Retina (tissue), 1 donor: ENCODE data around the gene ATF4.
"Not testable (repeated sequence)": the region's sequence is repeated elsewhere in the genome, so short reads cannot be mapped to it uniquely, and the experiment has no call there.

Experiments
- DNase-seq: peaks from one replicate; pipeline ENCODE4 v3.0.0-alpha.2; 2016

Gene ATF4

DNA sequence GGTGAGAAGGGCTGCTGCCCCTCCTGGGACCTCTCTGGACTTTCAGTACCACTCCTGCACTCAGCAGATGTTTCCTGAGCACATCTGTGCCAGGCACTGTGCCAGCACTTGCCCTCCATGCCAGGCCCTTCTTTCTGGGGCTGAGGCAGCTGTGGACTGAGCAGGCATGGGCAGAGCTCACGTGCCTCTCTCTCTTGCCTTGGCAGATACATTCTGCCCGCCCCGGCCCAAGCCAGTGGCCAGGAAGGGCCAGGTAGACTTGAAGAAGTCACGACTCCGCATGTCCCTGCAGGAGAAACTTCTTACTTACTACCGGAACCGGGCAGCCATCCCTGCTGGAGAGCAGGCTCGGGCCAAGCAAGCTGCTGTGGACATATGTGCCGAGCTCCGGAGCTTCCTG lies 8.3 kb upstream of the ATF4 start:
- DNase-seq = no peak

DNA sequence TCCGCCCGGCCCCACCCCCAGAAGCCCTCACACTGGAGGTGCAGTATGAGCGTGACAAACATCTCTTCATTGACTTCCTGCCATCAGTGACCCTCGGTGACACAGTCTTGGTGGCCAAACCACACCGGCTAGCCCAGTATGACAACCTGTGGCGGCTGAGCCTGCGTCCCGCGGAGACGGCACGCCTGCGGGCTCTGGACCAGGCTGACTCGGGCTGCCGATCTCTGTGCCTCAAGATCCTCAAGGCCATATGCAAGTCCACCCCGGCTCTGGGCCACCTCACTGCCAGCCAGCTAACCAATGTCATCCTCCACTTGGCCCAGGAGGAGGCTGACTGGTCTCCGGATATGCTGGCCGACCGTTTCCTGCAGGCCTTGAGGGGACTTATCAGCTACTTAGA lies 6.6 kb upstream of the ATF4 start:
- DNase-seq = no peak

DNA sequence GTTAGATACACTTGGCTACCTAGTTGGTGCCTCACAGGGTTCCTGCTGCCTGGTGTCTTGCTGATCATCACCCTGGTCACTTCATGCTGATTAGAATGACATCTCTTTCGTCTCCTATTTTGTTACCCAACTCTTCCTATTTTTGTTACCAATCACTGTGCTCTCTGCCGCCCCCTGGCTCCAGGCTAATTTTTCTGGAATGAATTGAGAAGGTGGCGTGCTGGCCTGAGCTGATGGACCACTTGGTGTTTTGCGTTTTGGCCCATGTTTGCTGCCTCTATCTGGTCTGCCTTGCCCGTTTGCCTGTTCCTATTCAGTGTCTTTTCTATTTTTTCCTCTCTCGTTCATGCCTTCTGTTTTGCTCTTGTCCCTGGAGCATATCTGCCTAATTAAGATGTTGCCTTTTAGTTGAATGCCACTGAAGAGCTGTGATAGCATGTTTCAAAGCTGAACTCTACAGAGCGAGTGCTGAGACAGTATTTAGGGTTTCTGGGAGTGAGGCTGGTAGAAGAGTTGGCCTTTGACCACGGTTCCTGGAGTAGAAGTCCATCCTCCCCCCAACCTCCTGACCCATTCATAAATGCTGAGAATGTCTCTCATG lies 5.9 kb upstream of the ATF4 start:
- DNase-seq = peak; percentile 53

DNA sequence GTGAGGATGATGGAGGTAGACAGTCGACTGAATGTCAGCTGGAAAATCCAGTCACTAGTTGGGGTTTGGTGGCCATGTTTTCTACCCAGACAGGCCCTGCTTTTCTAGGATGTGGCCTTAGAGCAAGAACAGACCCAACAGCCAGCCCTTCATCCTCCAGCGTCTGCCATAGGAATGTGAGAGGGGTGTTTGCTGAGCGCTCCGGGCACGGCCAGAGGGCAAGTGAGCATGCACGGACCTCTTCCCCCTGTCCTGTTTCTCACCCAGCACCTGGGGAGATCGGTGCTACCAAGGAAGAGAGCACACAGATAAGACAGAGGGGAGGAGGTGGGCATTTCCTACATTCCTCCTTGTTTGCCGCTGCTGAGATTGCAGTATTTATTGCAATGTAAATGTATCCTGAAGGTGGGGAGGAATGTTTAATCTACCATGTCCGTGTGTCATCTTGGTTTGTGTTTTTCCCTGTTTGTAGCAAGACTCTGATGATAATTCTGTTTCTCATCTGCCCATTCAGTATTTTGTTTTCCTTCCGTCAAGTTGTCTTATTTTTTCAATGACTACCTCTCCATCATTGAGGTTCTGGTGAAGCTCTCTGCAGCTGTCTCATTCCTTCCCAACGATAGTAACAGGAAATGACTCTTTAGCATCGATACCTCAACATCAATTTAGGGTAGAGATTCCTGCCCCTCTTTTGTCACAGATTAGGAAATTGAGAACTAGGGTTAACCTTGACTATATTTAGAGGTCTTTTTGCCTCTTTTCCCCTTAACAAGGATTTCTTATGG lies 4.9 kb upstream of the ATF4 start:
- DNase-seq = no peak

DNA sequence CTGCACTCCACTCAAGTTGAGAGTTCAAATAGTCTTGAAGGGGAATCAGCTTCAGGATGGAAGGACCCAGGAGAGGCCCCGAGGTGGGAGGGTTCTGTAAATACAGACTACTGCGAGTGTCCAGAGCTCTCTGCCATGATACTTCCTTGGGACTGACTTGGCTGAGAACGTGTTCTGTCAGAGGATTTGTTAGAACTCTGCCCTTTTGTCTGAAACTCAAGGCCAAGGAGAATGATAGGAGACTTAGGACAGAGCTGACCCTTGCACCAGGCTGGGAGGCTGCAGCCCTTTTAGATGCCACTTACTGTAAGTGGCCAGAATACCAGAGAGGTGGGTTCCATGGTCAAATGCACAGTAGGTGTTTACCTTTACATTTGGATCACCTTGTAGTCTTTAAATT lies 2.9 kb upstream of the ATF4 start:
- DNase-seq = no peak

DNA sequence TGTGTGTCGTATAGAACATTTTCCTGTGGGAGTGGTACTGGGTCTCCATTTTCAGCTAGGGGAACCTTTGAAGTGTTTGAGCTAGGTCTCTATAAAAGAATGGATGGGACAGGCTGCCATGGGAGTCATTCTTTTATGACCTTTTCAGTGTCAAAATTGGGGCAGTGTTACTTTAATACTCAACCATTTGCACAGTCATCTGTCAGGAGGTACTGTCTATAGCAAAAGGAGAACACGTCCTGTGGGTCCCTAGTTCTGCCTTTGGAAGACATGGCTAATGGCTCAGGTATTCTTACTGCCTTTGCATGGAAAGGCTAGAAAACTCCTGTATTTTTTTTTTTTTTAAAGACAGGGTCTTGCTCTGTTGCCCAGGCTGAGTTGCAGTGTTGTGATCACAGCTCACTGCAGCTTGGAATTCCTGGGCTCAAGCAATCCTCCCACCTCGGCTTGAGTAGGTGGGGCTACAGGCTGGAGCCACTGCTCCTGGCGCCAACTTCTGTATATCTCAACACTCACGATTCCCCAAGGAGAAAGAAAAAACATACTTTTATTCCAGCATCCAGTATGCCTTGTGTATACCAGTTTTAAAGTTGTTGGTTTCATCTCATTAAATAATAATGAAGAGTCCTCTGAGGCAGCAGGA lies 2.1 kb upstream of the ATF4 start:
- DNase-seq = no peak

DNA sequence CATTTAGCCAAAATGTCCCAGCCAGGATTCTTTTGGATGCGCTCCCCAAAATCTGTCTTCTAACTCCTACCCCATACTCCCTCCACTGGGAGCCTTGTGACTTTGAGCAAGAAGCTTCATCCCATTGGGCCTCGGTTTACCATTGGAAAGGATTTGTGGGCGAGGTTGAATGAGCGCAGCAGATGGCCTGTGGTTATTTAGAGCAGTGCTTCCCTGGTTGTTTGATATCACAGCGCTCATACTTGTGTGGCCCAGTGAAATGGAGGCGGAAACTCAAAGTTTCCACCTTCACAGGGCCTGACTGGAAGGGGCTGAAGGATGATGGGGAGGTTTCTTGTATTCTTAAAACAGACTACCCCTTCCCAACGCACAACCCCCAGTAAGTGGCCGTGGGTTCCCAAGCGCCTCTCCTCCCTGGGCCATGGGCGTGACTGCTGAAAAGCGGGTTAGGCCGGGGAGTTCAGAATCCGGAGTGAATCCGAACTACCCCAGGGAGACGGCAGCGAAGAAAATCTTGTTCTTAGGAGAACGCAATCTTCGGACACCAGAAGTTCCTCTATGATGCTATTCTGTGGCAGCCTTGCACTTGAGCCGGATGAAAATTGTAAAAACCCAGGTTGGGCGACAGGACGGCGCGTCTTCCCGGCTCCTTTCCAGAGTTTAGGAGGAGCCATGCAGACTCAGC lies 1.2 kb upstream of the ATF4 start:
- DNase-seq = no peak

DNA sequence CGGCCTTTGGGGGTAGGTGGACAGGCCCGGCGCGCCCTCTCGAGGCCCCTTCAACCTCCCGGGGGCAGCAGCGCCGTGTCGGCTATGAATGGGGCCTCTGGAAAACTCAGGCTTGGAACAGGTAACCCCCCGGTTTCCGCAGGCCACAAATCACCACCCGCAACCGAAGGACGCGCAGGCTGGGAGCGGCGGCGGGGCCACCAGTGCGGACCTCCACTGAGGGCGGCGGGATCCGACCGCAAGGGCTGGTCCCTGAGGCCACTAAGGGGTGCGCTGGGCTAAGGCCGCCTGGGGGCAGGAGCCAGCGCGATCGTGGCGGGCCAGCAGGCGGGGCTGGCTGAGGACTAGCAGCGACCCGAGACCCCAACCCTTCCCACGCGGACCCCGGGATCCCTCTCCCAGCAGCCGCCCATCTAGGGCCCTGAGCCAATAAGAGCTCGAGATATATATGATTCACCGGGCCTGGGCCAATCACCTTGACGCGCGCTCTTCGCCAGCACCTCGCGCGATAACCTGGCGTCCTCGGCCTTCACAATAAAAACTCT lies 609 bp upstream of the ATF4 start:
- peak; percentile 99 for DNase-seq

DNA sequence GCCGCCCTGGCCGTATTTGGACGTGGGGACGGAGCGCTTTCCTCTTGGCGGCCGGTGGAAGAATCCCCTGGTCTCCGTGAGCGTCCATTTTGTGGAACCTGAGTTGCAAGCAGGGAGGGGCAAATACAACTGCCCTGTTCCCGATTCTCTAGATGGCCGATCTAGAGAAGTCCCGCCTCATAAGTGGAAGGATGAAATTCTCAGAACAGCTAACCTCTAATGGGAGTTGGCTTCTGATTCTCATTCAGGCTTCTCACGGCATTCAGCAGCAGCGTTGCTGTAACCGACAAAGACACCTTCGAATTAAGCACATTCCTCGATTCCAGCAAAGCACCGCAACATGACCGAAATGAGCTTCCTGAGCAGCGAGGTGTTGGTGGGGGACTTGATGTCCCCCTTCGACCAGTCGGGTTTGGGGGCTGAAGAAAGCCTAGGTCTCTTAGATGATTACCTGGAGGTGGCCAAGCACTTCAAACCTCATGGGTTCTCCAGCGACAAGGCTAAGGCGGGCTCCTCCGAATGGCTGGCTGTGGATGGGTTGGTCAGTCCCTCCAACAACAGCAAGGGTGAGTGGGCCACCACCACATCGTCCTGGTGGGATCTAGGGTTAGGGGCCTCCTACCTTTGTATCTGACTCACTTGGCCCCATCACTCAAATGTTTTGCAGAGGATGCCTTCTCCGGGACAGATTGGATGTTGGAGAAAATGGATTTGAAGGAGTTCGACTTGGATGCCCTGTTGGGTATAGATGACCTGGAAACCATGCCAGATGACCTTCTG lies 934 bp downstream of the ATF4 start:
- DNase-seq = peak; percentile 3

DNA sequence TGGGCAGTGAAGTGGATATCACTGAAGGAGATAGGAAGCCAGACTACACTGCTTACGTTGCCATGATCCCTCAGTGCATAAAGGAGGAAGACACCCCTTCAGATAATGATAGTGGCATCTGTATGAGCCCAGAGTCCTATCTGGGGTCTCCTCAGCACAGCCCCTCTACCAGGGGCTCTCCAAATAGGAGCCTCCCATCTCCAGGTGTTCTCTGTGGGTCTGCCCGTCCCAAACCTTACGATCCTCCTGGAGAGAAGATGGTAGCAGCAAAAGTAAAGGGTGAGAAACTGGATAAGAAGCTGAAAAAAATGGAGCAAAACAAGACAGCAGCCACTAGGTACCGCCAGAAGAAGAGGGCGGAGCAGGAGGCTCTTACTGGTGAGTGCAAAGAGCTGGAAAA lies 1.7 kb downstream of the ATF4 start:
- not testable (repeated sequence) for DNase-seq

DNA sequence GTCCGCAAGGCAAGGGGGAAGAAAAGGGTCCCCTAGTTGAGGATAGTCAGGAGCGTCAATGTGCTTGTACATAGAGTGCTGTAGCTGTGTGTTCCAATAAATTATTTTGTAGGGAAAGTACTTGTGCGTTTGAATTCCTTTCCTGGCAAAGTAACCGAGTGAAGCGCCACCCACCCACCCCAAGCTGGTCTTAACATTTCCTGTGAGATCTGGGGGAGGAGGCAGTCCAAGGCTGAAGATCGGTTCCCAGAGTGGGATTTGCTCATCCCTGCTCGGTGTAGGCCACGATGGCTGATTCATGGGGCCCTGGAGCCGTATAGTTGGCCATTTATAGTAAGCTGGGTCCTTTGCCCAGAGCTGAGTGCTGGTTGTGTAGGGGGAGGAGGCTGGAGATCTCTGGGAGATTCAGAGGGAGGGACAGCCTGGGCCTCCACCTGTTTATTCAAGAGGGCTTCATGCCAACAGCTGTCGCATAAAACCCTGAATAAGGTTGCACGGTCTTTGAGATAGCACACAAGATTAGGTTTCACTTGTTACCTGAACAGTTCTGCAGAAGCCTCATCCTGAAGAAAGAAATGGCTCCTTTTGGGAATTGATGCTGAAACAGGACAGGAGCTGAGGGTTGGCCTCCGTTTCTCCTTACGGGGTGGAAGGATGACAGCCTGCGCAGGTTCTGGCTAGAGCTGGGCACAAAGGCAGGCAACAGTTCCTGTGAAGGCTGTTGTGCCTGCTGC lies 2.4 kb downstream of the ATF4 start:
- peak; percentile 31 for DNase-seq

DNA sequence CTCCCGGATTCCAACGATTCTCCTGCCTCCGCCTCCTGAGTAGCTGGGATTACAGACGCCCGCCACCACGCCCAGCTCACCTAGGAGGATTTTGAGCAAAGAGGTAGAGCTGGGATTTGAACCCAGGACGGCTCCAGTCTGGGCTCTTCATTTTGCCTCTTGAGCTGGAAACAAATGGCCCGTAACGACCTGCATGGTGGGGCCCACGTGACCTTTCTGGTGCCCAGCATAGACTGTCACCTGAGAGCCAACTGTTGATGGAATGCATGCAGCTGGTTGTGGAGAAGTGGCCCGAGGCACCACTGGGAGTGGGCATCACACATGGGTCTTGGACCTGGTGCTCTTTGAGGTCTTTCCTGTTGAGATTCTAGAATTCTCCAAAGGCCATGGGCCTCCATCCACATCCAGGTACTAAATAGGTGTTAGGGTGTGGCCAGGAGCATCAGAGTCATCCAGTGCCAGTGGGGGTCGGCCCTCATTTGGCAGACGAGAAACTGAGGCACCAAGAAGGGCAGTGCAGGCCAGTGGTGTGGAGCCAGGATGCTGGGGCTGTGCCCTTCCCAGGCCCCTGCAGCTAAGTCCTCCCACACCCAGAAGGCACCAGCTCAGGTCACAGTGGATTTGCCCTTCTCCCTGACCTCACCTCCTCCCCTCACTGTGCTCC lies 3.9 kb downstream of the ATF4 start:
- no peak for DNase-seq

DNA sequence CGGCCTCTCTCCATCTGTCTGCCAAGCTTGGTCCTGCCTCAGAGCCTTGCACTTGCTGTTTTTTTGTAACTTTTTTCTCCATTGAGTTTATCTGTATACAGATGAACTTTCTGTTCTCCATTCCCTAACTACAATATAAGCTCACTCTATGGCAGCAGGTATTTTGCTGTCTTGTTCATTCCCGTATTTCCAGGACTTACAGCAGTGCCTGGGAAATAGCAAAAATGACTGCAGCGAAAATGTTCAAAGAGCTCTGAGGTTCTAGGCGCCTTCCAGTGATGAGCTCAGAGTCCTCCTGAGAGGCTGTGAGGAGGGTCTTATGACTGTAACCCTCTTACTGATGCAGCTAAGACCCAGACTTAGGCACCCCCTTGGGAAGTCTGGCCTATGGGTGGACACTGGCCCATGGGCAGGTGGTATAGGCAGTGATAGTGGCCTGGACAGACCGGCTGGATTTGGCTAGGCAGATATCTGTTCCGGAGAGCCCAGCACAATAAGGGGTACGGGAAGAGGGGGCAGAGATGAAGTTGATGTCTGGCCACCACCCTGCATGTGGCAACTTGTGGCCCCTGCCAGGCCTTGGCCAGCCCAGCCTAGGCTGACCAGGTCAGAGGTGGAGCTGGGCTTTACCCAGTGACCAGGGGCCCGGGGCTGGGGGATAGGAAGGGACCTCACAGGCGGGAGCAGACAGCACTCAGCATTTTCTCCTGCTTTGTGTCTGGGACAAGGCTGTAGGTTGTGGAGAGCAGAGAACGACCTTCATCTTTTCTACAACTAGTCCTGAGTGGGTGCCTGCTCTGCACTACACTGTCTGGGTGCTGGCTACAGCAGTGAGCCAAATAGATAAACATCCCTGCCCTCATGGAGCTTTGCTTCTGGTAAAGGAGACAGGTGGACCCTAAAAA lies 4.6 kb downstream of the ATF4 start:
- no peak for DNase-seq

DNA sequence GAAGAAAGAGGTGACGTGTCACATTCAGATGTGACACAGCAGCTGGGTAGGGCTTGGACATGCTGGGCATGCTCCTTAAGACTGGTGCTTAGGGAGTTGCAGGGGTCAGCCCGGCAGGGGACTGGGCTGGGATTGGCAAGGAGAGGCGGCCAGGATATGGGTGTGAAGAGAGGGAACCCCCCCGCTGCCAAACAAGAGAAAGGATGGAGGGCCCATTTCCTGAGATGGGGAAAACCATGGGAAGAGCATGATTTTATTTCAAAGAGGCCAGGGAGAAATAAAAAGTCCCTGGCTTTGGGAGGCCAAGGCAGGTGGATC lies 5.3 kb downstream of the ATF4 start:
- no peak for DNase-seq

DNA sequence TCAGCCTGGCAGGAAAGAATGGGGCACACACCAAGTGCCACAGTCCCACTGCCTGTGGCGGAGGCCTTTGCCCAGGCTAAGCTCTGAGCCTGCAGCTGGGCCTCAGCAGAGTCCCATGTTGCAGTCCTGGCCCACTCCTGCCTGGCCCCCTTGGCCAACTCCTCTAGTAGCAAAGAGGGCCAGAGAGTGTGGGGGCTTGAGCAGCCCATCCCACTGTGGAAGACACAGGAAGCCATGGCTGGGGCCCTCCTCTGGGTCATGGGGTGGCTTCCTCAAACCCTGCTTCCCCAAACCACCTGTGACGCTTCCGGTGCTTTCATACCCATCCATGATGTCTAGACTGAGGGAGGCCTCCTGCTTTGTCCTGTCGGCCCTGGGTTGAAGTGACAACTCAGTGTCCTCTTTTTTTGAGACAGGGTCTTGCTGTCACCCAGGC lies 6.4 kb downstream of the ATF4 start:
- no peak for DNase-seq

DNA sequence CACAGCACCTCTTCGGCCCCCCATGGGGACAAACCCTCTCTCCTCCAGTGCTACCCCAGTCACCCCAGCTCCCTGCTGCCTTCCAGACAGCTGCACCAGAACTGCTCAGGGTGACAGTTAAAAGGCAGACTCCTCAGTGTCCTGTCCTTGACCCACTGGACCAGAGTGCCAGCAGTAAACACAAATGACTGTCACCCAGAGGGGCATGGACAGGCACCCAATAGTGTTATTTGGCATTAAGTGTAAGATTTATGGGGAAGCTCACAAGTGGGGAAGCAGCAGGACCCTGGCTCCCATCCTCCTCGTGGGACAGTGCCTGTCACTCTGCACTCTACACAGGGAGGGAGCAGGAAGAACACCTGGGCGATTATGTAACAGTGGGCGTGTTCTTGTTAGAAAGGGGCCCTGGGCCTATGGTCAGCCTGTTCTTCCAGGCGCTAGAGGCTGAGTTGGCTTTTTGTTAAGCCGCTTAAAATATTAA lies 7.2 kb downstream of the ATF4 start:
- no peak for DNase-seq

DNA sequence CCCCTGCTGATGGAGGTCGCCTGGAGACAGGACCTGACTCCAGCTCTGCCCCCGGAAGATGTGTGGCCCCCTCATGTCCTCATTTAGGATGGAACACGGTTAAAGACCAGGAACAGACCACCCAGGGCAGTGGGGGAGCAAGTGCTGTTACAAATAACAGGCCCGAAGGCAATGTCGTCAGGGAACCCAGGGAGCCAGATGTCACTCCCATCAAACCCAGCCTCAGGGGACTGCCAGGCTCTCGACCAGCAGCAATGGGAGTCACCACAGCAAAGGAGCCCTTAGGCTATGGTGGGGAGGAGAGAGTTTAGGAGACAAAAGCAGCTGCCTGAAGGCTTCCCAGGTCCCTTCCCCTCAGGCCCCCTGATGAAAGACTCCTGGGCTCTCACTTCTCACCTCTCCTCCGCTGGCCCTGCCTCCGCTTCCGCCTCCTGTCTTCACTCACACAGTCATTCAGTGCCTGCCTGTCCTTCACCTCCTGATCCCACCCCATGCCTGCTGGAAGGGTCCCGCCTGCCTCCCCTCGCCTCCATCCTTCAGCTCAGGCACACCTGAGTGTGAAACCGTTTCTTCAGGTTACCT lies 7.8 kb downstream of the ATF4 start:
- DNase-seq = peak; percentile 60

DNA sequence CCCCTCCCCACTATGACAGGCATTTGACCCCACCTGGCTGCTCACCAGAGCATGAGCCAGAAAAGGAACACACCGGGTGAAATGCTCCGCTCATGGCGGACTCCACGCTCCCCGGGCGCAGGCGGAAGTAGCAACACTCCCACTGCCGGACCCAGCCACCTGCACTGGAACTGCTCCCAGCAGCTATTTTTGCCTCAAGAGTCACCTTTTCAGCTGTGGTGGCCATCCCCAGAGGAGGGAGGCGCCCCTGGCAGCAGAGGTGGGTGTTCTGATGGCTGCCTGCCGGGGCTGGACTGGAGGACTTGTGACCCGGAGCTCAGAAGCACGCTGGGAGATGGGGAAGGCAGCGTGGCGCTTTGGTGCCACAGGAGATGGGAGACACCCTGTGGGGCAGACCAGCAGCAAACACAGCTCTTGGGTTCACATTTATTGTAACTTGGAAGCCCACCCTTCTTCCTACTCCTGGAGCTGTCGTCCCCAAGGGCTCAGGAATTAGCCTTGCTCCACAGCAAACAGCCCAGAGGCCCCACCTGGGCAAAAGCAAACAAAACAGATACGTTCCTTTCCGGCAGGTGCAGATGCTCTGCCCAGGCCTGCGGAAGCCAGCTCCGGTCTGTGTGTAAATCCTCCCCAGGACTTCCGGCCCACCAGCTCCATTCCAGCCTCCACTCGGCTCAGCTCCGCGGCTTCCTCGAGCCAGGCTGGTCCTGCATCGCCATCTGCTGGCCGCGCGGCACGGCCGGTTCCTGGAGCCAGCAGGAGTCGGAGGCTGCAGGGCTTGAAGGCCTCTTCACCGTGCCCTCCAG lies 8.5 kb downstream of the ATF4 start:
- DNase-seq = peak; percentile 95

DNA sequence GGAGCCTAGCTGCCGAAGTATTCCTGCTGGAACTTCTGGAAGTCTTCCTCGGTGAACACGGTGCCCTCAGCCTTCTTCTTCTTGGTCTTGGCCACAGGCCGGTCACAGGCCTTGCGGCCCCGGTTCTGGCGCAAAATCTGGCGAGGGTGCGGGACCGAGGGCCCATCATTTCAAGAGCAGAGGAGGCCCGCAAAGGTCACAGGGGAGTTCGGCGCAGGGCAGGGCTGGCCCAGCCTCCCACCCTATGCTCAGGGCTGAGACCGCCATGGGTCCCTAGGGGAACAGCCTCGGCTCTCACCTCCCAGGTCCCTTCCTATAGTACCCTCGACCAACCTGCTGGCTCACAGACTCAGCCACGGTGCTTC lies 9.1 kb downstream of the ATF4 start:
- no peak for DNase-seq
